Keratinocyte (primary cell): ENCODE results near the gene KRTAP4-16. TPM values are rescaled to one million over a fixed set of nuclear protein-coding genes. Genes with fewer than 3 reads are reported as not detected.
"Not testable (repeated sequence)": the region's sequence is repeated elsewhere in the genome, so short reads cannot be mapped to it uniquely, and the experiment has no call there.

Experiments used
- DNase-seq: peaks from one replicate; pipeline ENCODE4 v3.0.0-alpha.2; 2011; ENCODE audit warnings: low read depth, missing footprints, low spot score
- FAIRE-seq: peaks from 2 replicates; lab custom pipeline; 2011; peaks lifted over from hg19 to GRCh38; lab: Jason Lieb, UNC
- H2AFZ ChIP-seq: 2 replicates; pipeline ENCODE4 v1.6.0; 2012; ENCODE audit warnings: low read length, control low read depth, inconsistent platforms; ENCODE audit not compliant: control insufficient read depth
- H3K27ac ChIP-seq: 2 replicates; pipeline ENCODE4 v1.5.1; 2011; ENCODE audit warnings: low read length; ENCODE audit not compliant: control insufficient read depth, insufficient read depth
- H3K27me3 ChIP-seq: 3 replicates; pipeline ENCODE4 v1.6.0; 2011; ENCODE audit warnings: low read length; ENCODE audit not compliant: control insufficient read depth, insufficient read depth; ENCODE audit errors: extremely low read depth
- H3K36me3 ChIP-seq, 2 experiments: 2 replicates in 1 of 2; 3 replicates in 1 of 2; pipeline ENCODE4 v1.5.1; 2011; ENCODE audit warnings: low read length in 2 of 2, mild to moderate bottlenecking in 1 of 2; ENCODE audit not compliant: control insufficient read depth in 2 of 2, insufficient read depth in 2 of 2; ENCODE audit errors: extremely low read depth in 1 of 2
- H3K4me1 ChIP-seq: 3 replicates; pipeline ENCODE4 v1.5.1; 2011; ENCODE audit warnings: low read length; ENCODE audit not compliant: control insufficient read depth, insufficient read depth; ENCODE audit errors: extremely low read depth
- H3K4me2 ChIP-seq: 3 replicates; pipeline ENCODE4 v1.6.0; 2011; ENCODE audit warnings: low read depth, low read length; ENCODE audit not compliant: control insufficient read depth, insufficient read depth; ENCODE audit errors: extremely low read depth
- H3K4me3 ChIP-seq, 3 experiments: fragments of 200-600 bp in 1 of 3; sonication (generic) in 1 of 3; 2 replicates in 2 of 3; 3 replicates in 1 of 3; pipeline ENCODE4 v1.5.1; 2011 to 2016; ENCODE audit warnings: low read length in 3 of 3, mild to moderate bottlenecking in 3 of 3, control low read depth in 2 of 3, inconsistent platforms in 1 of 3, low read depth in 1 of 3, mixed read lengths in 1 of 3, mixed run types in 1 of 3, moderate library complexity in 1 of 3; ENCODE audit not compliant: control insufficient read depth in 2 of 3, insufficient read depth in 2 of 3; ENCODE audit errors: extremely low read depth in 1 of 3
- H3K79me2 ChIP-seq: 2 replicates; pipeline ENCODE4 v1.6.0; 2012; ENCODE audit warnings: low read length; ENCODE audit not compliant: control insufficient read depth, insufficient read depth
- H3K9ac ChIP-seq: 3 replicates; pipeline ENCODE4 v1.6.0; 2011; ENCODE audit warnings: low read length; ENCODE audit not compliant: control insufficient read depth, insufficient read depth; ENCODE audit errors: extremely low read depth
- H3K9me1 ChIP-seq: 3 replicates; pipeline ENCODE4 v1.6.0; 2011; ENCODE audit warnings: low read length; ENCODE audit not compliant: control insufficient read depth, insufficient read depth; ENCODE audit errors: extremely low read depth
- H3K9me3 ChIP-seq: 2 replicates; pipeline ENCODE4 v1.5.1; 2012; ENCODE audit warnings: low read depth, low read length; ENCODE audit not compliant: control insufficient read depth
- H4K20me1 ChIP-seq: 3 replicates; pipeline ENCODE4 v1.6.0; 2011; ENCODE audit warnings: low read length; ENCODE audit not compliant: control insufficient read depth, insufficient read depth; ENCODE audit errors: extremely low read depth
- EZH2 ChIP-seq: IDR thresholded peaks from one replicate; pipeline ENCODE4 v1.6.1; 2012; ENCODE audit warnings: inconsistent platforms, mild to moderate bottlenecking, low read length, moderate library complexity
- dilution Hi-C: fragments of 300-500 bp; cut with MboI; formaldehyde crosslinking; loops from one replicate; pipeline ENCODE4 v1.7.0; 2020; ENCODE audit warnings: low sequenced_read_pairs; ENCODE audit not compliant: extremely low pct_ligation_motif_present
- polyA plus RNA-seq, 5 experiments: library from polyadenylated mRNA; depleted of rRNA in 3 of 5; stranded (reverse) in 3 of 5; stranded (forward) in 1 of 5; unstranded in 1 of 5; fragments of >200 nt; gene quantifications; 1 replicate in 1 of 5; 2 replicates in 3 of 5; 3 replicates in 1 of 5; pipeline versions ENCODE4 v1.2.1 to v1.2.3, GENCODE V29; 2011 to 2012; ENCODE audit warnings: missing spikeins in 2 of 5, low read depth in 1 of 5, low replicate concordance in 1 of 5
- TF ChIP-seq, protein P1 (sequence below), 3 experiments: IDR thresholded peaks in 1 of 3; conservative IDR thresholded peaks in 1 of 3; optimal IDR thresholded peaks in 1 of 3; 2 replicates in 2 of 3; 3 replicates in 1 of 3; pipeline versions ENCODE3 to v1.5.1; 2011; ENCODE audit warnings: low read length in 3 of 3, mild to moderate bottlenecking in 3 of 3, moderate library complexity in 2 of 3, control low read depth in 1 of 3, inconsistent platforms in 1 of 3; ENCODE audit not compliant: insufficient read depth in 2 of 3; ENCODE audit errors: extremely low read depth in 1 of 3

KRTAP4-16 gene
- polyA plus RNA-seq, 1 donor (not counting 4 experiments of a cell fraction or from before 2014, with no cell fraction given), result not detected

GRCh38 chr17:41065829-41066624 is 36.0 kb downstream of the KRTAP4-16 start, which contains the start of gene KRTAP2-4:
Gene KRTAP2-4, minus strand, starts transcription at chr17:41065879. Its CDS starts 34 bp downstream, at chr17:41065845.
- Histone ChIP-seq H3K9me1 (no peaks in the 10 kb centered on the region), H3K4me2 (no peak within 1 kb of the TSS), H3K27ac (peak within 1 kb of the TSS; percentile 10), H2AFZ (no peak within 1 kb of the TSS), H3K79me2 (no peaks in the 10 kb centered on the region), H3K4me1 (peaks cover 30% of the 10 kb centered on the region), H3K27me3 (no peaks in the 10 kb centered on the region), H4K20me1 (no peaks in the 10 kb centered on the region), H3K9ac (no peak within 1 kb of the TSS), H3K4me3 (no peak within 1 kb of the TSS), H3K9me3 (no peaks in the 10 kb centered on the region), H3K36me3 (no peaks in the 10 kb centered on the region)
- DNase-seq, result peak; percentile 98
- FAIRE-seq, result peak; percentile 98
- no peak for TF ChIP-seq EZH2
- dilution Hi-C loops, result no loop called here

GRCh38 chr17:41065016-41065689 is 36.9 kb downstream of the KRTAP4-16 start:
- dilution Hi-C loops, H3K79me2 ChIP-seq, H2AFZ ChIP-seq, H3K27ac ChIP-seq, H3K36me3 ChIP-seq, H4K20me1 ChIP-seq, H3K9ac ChIP-seq, H3K9me1 ChIP-seq, H3K4me2 ChIP-seq, H3K4me3 ChIP-seq, H3K27me3 ChIP-seq, H3K9me3 ChIP-seq, DNase-seq: not testable (repeated sequence)
- peak; percentile 52 for FAIRE-seq
- peaks cover 39% of the 10 kb centered on the region for H3K4me1 ChIP-seq

GRCh38 chr17:41064301-41064700 is 37.7 kb downstream of the KRTAP4-16 start:
- FAIRE-seq, result no peak
- H3K9me1 ChIP-seq, result no peaks in the 10 kb centered on the region
- no peak overlapping the region for H3K9ac ChIP-seq
- TF ChIP-seq, protein P1, sequence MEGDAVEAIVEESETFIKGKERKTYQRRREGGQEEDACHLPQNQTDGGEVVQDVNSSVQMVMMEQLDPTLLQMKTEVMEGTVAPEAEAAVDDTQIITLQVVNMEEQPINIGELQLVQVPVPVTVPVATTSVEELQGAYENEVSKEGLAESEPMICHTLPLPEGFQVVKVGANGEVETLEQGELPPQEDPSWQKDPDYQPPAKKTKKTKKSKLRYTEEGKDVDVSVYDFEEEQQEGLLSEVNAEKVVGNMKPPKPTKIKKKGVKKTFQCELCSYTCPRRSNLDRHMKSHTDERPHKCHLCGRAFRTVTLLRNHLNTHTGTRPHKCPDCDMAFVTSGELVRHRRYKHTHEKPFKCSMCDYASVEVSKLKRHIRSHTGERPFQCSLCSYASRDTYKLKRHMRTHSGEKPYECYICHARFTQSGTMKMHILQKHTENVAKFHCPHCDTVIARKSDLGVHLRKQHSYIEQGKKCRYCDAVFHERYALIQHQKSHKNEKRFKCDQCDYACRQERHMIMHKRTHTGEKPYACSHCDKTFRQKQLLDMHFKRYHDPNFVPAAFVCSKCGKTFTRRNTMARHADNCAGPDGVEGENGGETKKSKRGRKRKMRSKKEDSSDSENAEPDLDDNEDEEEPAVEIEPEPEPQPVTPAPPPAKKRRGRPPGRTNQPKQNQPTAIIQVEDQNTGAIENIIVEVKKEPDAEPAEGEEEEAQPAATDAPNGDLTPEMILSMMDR (optimal IDR thresholded peaks at IDR 0.05 in 1 of 3, IDR thresholded peaks at IDR 0.05 in 1 of 3, conservative IDR thresholded peaks at IDR 0.05 in 1 of 3; ENCODE audit: extremely low read depth in 1 of 3, insufficient read depth in 2 of 3, low read length in 3 of 3), result no peak
- TF ChIP-seq EZH2, result no peak
- no peaks in the 10 kb centered on the region for H4K20me1 ChIP-seq
- H3K79me2 ChIP-seq, result no peaks in the 10 kb centered on the region
- no peak overlapping the region for H3K27ac ChIP-seq
- no peak overlapping the region for H2AFZ ChIP-seq
- H3K9me3 ChIP-seq, result no peaks in the 10 kb centered on the region
- H3K4me3 ChIP-seq, result no peak overlapping the region
- no peaks in the 10 kb centered on the region for H3K36me3 ChIP-seq
- peaks cover 45% of the 10 kb centered on the region for H3K4me1 ChIP-seq
- H3K4me2 ChIP-seq, result no peak overlapping the region
- no peak for DNase-seq
- dilution Hi-C loops, result no loop called here
- no peaks in the 10 kb centered on the region for H3K27me3 ChIP-seq
